ENCODE data around the gene PID1.

GRCh38 chr2:229022071-229022470 lies 249.0 kb downstream of the PID1 start:
- TF ChIP-seq CTCF (IDR thresholded peaks at IDR 0.05; ENCODE audit: insufficient read depth, low read length) (no peak), REST (IDR thresholded peaks at IDR 0.05; ENCODE audit: insufficient replicate concordance, low read depth) (no peak), SPI1 (IDR thresholded peaks at IDR 0.05; ENCODE audit: borderline replicate concordance, low read depth) (no peak), GABPA (IDR thresholded peaks at IDR 0.05; ENCODE audit: low read depth) (no peak)
